ENCODE data around the gene SS18. TPM values are rescaled to one million over a fixed set of nuclear protein-coding genes. Genes with fewer than 3 reads are reported as not detected.

SS18 gene
- total RNA-seq, 2 donors from 2014 or later, result 84.9 to 87.6 TPM

DNA sequence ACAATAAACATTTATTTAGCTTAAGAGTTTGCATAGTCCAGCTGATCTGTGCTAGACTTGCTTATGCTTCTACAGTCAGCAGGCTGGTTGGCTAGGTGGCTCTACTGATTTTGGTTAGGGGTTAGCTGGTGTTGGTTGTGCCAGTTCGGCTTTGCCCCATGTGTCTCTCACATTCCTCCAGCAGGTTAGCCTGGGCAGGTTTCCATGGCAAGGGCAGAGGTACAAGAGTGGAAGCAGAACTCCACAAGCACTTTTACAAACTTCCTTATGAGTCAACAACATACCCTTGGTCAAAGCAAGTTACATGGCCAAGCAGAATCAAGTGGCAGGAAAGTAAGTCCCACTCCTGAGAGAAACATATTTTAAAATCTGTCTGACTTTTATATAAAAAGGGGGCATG is 82.3 kb downstream of the SS18 start:
- Histone ChIP-seq H3K36me3 (ENCODE audit: control insufficient read depth, insufficient read depth, low read length) (peaks cover 17% of the 10 kb centered on the region), H3K9ac (ENCODE audit: extremely low read depth, low read length, poor library complexity, severe bottlenecking) (no peak overlapping the region), H3K4me3 (ENCODE audit: low read length) (no peak overlapping the region), H3K4me1 (ENCODE audit: control insufficient read depth, insufficient read depth, low read length) (no peaks in the 10 kb centered on the region), H3K27ac (ENCODE audit: low read depth, low read length) (no peak overlapping the region), H3K9me3 (ENCODE audit: control insufficient read depth, low read length) (no peaks in the 10 kb centered on the region), H3K27me3 (ENCODE audit: control insufficient read depth, insufficient read depth, low read length, poor library complexity, severe bottlenecking) (no peaks in the 10 kb centered on the region)
- WGBS, 2 experiments (ENCODE audit: insufficient coverage in 1 of 2, insufficient read length in 1 of 2), result 90% methylated on average over 1 of the region's 1 CpG; no CpG with 5 or more reads in 1 of the 2 experiments
- H3K4me1 Mint-ChIP-seq, result no peaks in the 10 kb centered on the region
- no peak overlapping the region for H3K4me3 Mint-ChIP-seq
- H3K36me3 Mint-ChIP-seq (ENCODE audit: low read depth), result peaks cover 6% of the 10 kb centered on the region
- no peaks in the 10 kb centered on the region for H3K9me3 Mint-ChIP-seq
- DNase-seq, result no peak
- H3K27ac Mint-ChIP-seq, result no peak overlapping the region
- no peaks in the 10 kb centered on the region for H3K27me3 Mint-ChIP-seq (ENCODE audit: insufficient read depth)
- TF ChIP-seq, protein P1, sequence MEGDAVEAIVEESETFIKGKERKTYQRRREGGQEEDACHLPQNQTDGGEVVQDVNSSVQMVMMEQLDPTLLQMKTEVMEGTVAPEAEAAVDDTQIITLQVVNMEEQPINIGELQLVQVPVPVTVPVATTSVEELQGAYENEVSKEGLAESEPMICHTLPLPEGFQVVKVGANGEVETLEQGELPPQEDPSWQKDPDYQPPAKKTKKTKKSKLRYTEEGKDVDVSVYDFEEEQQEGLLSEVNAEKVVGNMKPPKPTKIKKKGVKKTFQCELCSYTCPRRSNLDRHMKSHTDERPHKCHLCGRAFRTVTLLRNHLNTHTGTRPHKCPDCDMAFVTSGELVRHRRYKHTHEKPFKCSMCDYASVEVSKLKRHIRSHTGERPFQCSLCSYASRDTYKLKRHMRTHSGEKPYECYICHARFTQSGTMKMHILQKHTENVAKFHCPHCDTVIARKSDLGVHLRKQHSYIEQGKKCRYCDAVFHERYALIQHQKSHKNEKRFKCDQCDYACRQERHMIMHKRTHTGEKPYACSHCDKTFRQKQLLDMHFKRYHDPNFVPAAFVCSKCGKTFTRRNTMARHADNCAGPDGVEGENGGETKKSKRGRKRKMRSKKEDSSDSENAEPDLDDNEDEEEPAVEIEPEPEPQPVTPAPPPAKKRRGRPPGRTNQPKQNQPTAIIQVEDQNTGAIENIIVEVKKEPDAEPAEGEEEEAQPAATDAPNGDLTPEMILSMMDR (conservative IDR thresholded peaks at IDR 0.05), result no peak

DNA sequence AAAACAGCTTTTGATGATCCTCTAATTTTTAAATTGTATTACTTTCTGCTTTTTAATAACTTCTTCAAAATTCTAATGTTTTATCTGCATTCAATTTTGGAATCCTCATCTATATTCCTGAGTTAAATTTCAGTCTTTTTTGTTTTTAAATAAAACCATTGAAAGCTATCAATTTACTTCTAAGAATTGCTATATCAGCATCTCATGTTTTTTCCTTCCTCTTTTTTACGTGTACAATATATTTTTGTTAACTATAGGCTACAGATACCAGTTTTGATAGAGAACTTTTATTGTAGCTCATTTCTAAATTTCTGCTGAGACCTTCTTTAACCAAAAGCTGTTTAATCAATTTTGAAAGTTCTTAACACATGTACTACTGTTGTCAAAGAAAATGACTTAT is 84.5 kb downstream of the SS18 start:
- no peak for DNase-seq
- H3K4me1 ChIP-seq (ENCODE audit: control insufficient read depth, insufficient read depth, low read length), result no peaks in the 10 kb centered on the region
- H3K36me3 ChIP-seq (ENCODE audit: control insufficient read depth, insufficient read depth, low read length), result peaks cover 10% of the 10 kb centered on the region
- WGBS, 2 experiments (ENCODE audit: insufficient coverage in 1 of 2, insufficient read length in 1 of 2), result 100% methylated on average over 1 of the region's 1 CpG; no CpG with 5 or more reads in 1 of the 2 experiments
- no peak overlapping the region for H3K4me3 Mint-ChIP-seq
- H3K9me3 Mint-ChIP-seq, result no peaks in the 10 kb centered on the region
- TF ChIP-seq, protein P1 (conservative IDR thresholded peaks at IDR 0.05), result no peak
- no peak overlapping the region for H3K27ac Mint-ChIP-seq
- no peak overlapping the region for H3K27ac ChIP-seq (ENCODE audit: low read depth, low read length)
- H3K27me3 ChIP-seq (ENCODE audit: control insufficient read depth, insufficient read depth, low read length, poor library complexity, severe bottlenecking), result no peaks in the 10 kb centered on the region
- H3K27me3 Mint-ChIP-seq (ENCODE audit: insufficient read depth), result no peaks in the 10 kb centered on the region
- H3K9me3 ChIP-seq (ENCODE audit: control insufficient read depth, low read length), result no peaks in the 10 kb centered on the region
- H3K4me1 Mint-ChIP-seq, result no peaks in the 10 kb centered on the region
- H3K9ac ChIP-seq (ENCODE audit: extremely low read depth, low read length, poor library complexity, severe bottlenecking), result no peak overlapping the region
- no peak overlapping the region for H3K4me3 ChIP-seq (ENCODE audit: low read length)
- no peaks in the 10 kb centered on the region for H3K36me3 Mint-ChIP-seq (ENCODE audit: low read depth)

- Mint-ChIP-seq H3K27ac (no peak overlapping the region), H3K36me3 (ENCODE audit: low read depth) (no peaks in the 10 kb centered on the region), H3K9me3 (no peaks in the 10 kb centered on the region), H3K27me3 (ENCODE audit: insufficient read depth) (no peaks in the 10 kb centered on the region), H3K4me3 (no peak overlapping the region), H3K4me1 (no peaks in the 10 kb centered on the region)
- peaks cover 3% of the 10 kb centered on the region for H3K36me3 ChIP-seq (ENCODE audit: control insufficient read depth, insufficient read depth, low read length)
- H3K4me3 ChIP-seq (ENCODE audit: low read length), result no peak overlapping the region
- H3K9me3 ChIP-seq (ENCODE audit: control insufficient read depth, low read length), result no peaks in the 10 kb centered on the region
- no peak overlapping the region for H3K27ac ChIP-seq (ENCODE audit: low read depth, low read length)
- H3K4me1 ChIP-seq (ENCODE audit: control insufficient read depth, insufficient read depth, low read length), result no peaks in the 10 kb centered on the region
- no peaks in the 10 kb centered on the region for H3K27me3 ChIP-seq (ENCODE audit: control insufficient read depth, insufficient read depth, low read length, poor library complexity, severe bottlenecking)
- DNase-seq, result no peak
- 90 to 91% methylated on average over 7 to 13 of the region's 13 CpGs for WGBS, 2 experiments (ENCODE audit: insufficient coverage in 1 of 2, insufficient read length in 1 of 2)
- H3K9ac ChIP-seq (ENCODE audit: extremely low read depth, low read length, poor library complexity, severe bottlenecking), result no peak overlapping the region
- TF ChIP-seq, protein P1 (conservative IDR thresholded peaks at IDR 0.05), result no peak
Observed at GRCh38 chr18:26004832-26005231, 85.6 kb downstream of the SS18 start.

Data from endodermal cell (in vitro differentiated cells).